T-helper 2 cell treated with Interferon-gamma antibody and Interleukin-4, amounts not matched to agents 5 μg/mL and 100 μg/mL, for 36 hours (primary cell): ENCODE measurements around the gene PIK3CB.
"Not testable (repeated sequence)": the region's sequence is repeated elsewhere in the genome, so short reads cannot be mapped to it uniquely, and the experiment has no call there.

Experiments used
- DNase-seq: peaks from one replicate; pipeline ENCODE4 v3.0.0; 2021; ENCODE audit warnings: low spot score
- H3K27ac Mint-ChIP-seq: one replicate; pipeline ENCODE4 v1.8.0; 2021; ENCODE audit warnings: mild to moderate bottlenecking, mixed read lengths
- H3K27me3 Mint-ChIP-seq: one replicate; pipeline ENCODE4 v1.8.0; 2021; ENCODE audit warnings: low read depth, mixed read lengths
- H3K36me3 Mint-ChIP-seq: one replicate; pipeline ENCODE4 v1.8.0; 2021; ENCODE audit warnings: low read depth, mixed read lengths
- H3K4me1 Mint-ChIP-seq: one replicate; pipeline ENCODE4 v1.8.0; 2021; ENCODE audit warnings: low read depth, mixed read lengths
- H3K4me3 Mint-ChIP-seq: one replicate; pipeline ENCODE4 v1.8.0; 2022; ENCODE audit warnings: mild to moderate bottlenecking, moderate library complexity, mixed read lengths
- H3K9me3 Mint-ChIP-seq: one replicate; pipeline ENCODE4 v1.8.0; 2021; ENCODE audit warnings: mixed read lengths

The PIK3CB gene

DNA sequence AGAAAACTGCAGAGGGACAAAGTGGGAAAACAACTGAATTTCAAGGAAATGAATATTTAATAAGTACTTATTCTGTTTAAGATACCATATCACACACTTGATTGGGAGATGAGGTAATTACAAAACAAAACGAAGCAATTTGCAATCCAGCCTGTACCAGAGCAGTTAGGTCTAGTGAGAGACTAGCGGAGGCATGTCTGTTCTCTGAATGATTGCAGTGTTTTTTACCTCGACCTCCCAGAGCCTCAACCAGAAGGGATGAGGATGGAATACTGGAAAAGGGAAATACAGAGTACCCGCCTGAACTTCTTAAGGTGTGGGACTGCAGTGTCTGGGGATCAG lies 59.5 kb downstream of the PIK3CB start:
- DNase-seq: no peak
- no peak overlapping the region for H3K4me3 Mint-ChIP-seq
- peaks cover 17% of the 10 kb centered on the region for H3K4me1 Mint-ChIP-seq
- no peaks in the 10 kb centered on the region for H3K27me3 Mint-ChIP-seq
- peaks cover 6% of the 10 kb centered on the region for H3K36me3 Mint-ChIP-seq
- H3K9me3 Mint-ChIP-seq: peaks cover 1% of the 10 kb centered on the region
- no peak overlapping the region for H3K27ac Mint-ChIP-seq

DNA sequence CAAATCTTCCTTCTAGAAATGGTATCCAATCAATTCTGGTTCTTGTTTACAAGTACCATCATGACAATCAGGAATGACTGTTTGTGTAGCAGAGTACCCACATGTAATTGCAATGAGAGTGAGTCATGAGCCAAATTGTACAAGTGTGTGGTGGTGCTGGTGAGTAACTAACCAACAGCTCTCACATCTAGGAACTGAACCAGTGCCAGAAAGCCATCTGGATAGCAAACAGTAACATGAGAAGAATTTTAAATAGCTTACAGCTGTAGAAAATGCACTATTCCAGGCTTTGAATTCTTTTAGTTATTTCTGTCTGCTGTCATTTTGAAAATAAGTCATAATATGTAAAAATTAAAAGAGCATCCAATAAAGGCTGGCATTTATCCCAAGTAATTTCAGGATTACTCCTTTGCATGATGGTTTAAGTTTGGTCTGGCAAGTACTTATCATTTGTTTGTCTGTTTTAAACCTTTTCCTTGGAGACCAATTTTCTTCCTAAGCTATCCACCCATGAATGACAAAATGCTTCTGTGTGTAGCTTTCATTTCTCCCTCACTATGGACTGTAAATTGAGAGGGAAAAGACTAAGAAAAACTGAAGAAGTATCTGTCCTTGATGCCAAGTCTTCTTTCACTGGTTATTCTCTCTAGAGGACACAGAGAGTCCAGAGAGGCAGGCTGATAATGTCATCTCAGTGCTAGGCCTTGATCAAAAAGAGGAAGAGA lies 60.0 kb downstream of the PIK3CB start:
- no peak overlapping the region for H3K4me3 Mint-ChIP-seq
- H3K27ac Mint-ChIP-seq: no peak overlapping the region
- H3K9me3 Mint-ChIP-seq: peaks cover 6% of the 10 kb centered on the region
- peaks cover 19% of the 10 kb centered on the region for H3K4me1 Mint-ChIP-seq
- peak; percentile 42 for DNase-seq
- H3K27me3 Mint-ChIP-seq: no peaks in the 10 kb centered on the region
- H3K36me3 Mint-ChIP-seq: peaks cover 11% of the 10 kb centered on the region

DNA sequence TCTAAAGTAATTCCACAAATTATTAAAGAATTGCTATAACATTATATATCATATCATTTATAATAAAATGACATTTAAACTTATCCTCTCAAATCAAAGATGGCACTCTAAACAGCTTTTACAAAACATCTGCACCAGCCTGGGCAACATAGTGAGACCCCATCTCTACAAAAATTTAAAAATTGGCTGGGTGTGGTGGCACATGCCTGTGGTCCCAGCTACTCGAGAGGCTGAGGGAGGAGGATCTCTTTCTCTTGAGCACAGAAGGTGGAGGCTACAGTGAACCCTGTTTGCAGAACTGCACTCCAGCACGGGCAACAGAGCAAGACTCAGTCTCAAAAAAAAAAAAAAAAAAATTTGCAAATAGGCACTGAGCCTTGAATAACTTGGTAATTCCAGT lies 63.1 kb downstream of the PIK3CB start:
- H3K4me1 Mint-ChIP-seq: peaks cover 9% of the 10 kb centered on the region
- no peak overlapping the region for H3K27ac Mint-ChIP-seq
- peaks cover 9% of the 10 kb centered on the region for H3K9me3 Mint-ChIP-seq
- no peaks in the 10 kb centered on the region for H3K27me3 Mint-ChIP-seq
- no peak for DNase-seq
- no peak overlapping the region for H3K4me3 Mint-ChIP-seq
- peaks cover 26% of the 10 kb centered on the region for H3K36me3 Mint-ChIP-seq

DNA sequence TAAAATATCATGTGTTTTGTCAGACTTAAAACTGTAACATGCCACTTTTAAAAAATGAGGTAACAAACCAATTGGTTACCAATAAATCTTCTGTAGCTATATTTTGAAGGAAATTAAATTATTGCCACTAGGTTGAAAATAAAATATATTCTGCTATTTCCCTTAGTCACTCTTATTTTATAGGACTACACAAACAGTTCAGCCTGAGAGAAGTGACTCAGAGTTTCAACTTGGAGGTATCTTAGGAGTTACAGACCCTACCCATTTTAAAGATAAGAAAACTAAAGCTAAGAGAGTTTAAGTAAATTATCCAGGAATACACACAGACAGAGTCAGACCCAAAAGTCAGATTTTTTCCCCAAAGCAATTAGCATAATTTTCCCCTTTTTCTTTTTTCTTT lies 65.1 kb downstream of the PIK3CB start:
- DNase-seq: no peak
- Mint-ChIP-seq H3K9me3 (peaks cover 13% of the 10 kb centered on the region), H3K4me1 (peaks cover 6% of the 10 kb centered on the region), H3K36me3 (peaks cover 28% of the 10 kb centered on the region), H3K27me3 (no peaks in the 10 kb centered on the region), H3K4me3 (no peak overlapping the region), H3K27ac (no peak overlapping the region)

DNA sequence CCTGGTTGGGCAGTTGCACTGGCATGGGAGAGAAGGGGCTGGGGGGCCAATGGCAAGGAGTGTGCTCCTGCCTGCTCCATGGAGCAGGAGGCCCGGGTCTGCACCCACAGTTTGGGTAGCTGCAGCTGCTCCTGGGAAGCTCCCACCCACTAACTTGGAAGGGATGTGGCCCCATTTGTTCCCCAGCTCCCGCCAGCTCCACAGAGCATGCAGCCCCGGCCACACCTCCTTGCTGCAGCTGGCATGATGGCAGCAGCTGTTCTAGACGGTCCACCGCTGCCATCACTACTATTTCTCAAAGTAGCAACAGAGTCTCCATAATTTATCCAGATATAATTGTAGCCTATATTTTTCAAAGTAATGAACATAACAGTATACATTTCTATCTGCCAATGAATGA lies 65.8 kb downstream of the PIK3CB start:
- H3K27me3 Mint-ChIP-seq: no peaks in the 10 kb centered on the region
- H3K4me1 Mint-ChIP-seq: peaks cover 3% of the 10 kb centered on the region
- H3K36me3 Mint-ChIP-seq: peaks cover 28% of the 10 kb centered on the region
- peaks cover 13% of the 10 kb centered on the region for H3K9me3 Mint-ChIP-seq
- no peak overlapping the region for H3K4me3 Mint-ChIP-seq
- H3K27ac Mint-ChIP-seq: no peak overlapping the region
- no peak for DNase-seq

DNA sequence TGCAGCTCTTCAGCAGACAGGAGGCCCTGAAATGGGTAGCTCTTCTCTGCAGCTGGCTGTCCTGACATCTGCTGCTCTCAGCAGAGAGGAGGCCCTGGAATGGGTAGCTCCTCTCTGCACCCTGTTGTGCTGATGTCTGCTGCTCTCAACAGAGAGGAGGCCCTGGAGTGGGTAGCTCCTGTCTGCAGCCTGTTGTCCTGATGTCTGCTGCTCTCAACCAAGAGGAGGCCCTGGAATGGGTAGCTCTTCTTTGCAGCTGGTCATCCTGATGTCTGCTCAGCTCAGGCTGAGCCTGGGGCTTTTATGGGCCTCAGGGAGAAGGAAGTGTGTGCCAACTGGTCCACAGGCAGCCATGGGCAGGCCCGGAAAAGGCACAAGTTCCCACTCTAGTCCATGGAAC lies 66.6 kb downstream of the PIK3CB start:
- Mint-ChIP-seq H3K27me3 (no peaks in the 10 kb centered on the region), H3K36me3 (peaks cover 26% of the 10 kb centered on the region), H3K4me1 (peaks cover 6% of the 10 kb centered on the region), H3K4me3 (no peak overlapping the region), H3K9me3 (peaks cover 13% of the 10 kb centered on the region), H3K27ac (no peak overlapping the region)
- no peak for DNase-seq

DNA sequence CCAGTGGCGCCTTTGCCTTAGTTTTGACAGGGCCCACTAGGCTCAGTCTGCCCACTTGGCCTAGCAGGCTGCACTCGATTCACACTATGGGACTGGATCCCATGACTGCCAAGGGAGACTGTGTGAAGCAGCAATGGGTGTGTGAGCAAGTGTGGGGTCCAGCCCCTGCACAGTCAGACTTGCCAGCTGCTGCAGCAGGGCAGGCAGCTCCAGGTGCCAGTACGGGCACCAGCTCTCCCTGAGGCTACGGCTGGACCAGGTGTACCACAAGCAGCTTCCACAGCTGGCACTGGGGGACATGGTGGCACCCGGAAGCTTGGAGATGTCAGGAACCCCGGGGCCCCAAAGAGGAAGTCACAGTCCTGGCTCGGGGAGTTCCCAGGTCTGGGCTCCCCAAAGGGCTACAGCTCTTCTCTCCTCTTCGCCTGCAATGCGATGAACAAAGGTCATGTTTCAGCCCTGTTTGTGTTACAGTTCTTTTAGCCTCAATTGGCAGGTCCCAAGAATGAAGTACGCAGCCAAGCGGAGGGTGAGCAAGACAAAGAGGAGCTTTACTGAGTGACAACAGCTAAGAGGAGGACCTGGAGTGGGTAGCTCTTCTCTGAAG lies 67.1 kb downstream of the PIK3CB start:
- no peak for DNase-seq
- Mint-ChIP-seq H3K27ac (no peak overlapping the region), H3K9me3 (peaks cover 13% of the 10 kb centered on the region), H3K36me3 (peaks cover 26% of the 10 kb centered on the region), H3K4me3 (no peak overlapping the region), H3K4me1 (peaks cover 6% of the 10 kb centered on the region), H3K27me3 (no peaks in the 10 kb centered on the region)

DNA sequence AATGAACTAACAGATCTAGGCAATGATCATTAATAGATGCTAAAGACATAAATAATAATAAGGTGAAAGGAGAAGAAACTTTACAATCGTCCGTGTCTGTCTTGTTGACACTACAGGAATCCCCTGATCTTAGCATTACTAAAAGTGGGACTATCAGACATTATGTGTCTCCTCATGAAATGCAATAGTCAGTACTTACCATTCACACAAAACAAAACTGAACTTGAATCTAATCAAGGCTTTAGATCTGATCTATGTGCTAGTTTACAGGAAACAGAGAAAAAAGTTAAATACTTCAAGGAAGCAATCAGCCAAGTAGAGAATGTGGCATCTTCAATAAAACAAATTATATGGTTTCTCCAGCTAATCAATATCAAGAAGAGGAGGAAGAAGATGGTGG lies 73.7 kb downstream of the PIK3CB start:
- H3K27me3 Mint-ChIP-seq: no peaks in the 10 kb centered on the region
- peaks cover 30% of the 10 kb centered on the region for H3K4me1 Mint-ChIP-seq
- no peak for DNase-seq
- peaks cover 3% of the 10 kb centered on the region for H3K9me3 Mint-ChIP-seq
- H3K27ac Mint-ChIP-seq: peak overlapping the region; percentile 85
- peak overlapping the region; percentile 36 for H3K4me3 Mint-ChIP-seq
- peaks cover 21% of the 10 kb centered on the region for H3K36me3 Mint-ChIP-seq

DNA sequence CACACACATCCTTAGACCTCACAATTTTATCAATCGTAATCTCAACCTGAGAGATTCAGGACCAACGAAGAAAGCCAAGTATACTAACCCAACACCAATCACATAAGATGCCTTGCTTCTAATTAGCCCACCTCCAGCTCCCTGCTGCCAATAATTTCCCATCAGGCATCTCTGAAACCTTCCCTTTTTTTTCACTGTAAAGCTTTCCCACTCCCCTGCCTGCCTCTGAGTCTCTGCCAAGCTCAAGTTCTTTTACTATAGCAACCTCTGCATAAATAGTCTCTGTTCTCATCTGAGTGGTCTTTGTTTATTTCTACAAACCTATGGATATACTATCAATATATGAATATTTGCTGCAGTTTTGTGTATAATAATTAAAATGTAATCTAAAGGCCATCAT lies 86.5 kb downstream of the PIK3CB start:
- H3K27ac Mint-ChIP-seq: no peak overlapping the region
- H3K9me3 Mint-ChIP-seq: no peaks in the 10 kb centered on the region
- peaks cover 6% of the 10 kb centered on the region for H3K36me3 Mint-ChIP-seq
- DNase-seq: no peak
- H3K4me1 Mint-ChIP-seq: peaks cover 5% of the 10 kb centered on the region
- no peaks in the 10 kb centered on the region for H3K27me3 Mint-ChIP-seq
- H3K4me3 Mint-ChIP-seq: no peak overlapping the region

DNA sequence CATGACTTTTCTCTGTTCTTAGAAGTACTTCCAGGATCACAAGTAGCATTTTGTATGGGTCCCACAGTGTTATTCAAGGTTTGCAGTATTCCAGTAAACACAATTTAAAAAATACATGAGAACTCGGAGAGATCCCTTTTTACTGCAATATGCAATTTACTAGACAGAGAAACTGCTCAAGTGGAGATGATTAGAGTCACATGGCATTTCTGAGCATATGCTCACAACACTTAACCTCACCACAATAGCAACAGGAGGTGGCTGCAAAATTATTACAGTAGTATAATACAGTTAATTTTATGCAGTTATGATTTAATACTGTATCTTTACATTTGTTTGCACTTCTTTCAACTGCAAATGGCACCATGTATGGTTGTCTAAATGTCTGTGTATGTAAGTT lies 87.5 kb downstream of the PIK3CB start:
- no peak overlapping the region for H3K4me3 Mint-ChIP-seq
- peaks cover 1% of the 10 kb centered on the region for H3K4me1 Mint-ChIP-seq
- no peaks in the 10 kb centered on the region for H3K27me3 Mint-ChIP-seq
- no peak for DNase-seq
- H3K9me3 Mint-ChIP-seq: no peaks in the 10 kb centered on the region
- peaks cover 6% of the 10 kb centered on the region for H3K36me3 Mint-ChIP-seq
- no peak overlapping the region for H3K27ac Mint-ChIP-seq

DNA sequence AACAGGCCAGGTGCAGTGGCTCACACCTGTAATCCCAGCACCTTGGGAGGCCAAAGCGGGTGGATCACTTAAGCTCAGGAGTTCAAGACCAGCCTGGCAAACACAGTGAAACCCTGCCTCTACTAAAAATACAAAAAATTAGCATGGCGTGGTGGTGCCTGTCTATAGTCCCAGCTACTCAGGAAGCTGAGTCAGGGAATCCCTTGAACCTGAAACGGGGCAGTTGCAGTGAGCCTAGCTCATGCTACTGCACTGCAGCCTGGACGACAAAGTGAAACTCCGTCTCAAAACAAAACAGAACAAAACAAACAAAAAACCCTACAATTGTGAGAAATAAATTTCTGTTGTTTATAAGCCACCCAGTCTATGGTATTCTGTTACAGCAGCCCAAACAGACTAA lies 94.7 kb downstream of the PIK3CB start:
- H3K4me3 Mint-ChIP-seq: no peak overlapping the region

DNA sequence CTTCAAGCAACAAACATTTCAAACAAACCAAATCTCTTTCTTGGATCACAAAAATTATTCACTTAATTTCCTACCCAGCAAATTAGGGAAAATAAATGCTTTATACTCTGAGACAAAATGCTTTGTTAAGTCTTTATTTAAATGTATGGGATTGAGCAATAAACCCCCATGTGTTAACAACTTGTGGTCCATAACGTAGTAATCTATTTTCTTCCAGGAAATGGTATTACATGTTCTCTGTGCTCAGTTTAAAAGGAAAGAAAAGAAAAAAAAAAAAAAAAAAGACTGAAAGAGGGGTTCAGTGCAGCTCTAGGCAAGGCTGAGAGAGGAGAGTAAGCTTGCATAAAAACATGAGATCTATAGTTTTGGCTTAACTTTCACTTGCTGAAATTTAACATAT lies 102.3 kb downstream of the PIK3CB start:
- Mint-ChIP-seq H3K27me3 (no peaks in the 10 kb centered on the region), H3K4me1 (no peaks in the 10 kb centered on the region), H3K36me3 (peaks cover 8% of the 10 kb centered on the region), H3K27ac (no peak overlapping the region), H3K9me3 (no peaks in the 10 kb centered on the region), H3K4me3 (no peak overlapping the region)
- DNase-seq: no peak

More for the DNA sequence above, 94.7 kb downstream of the PIK3CB start:
- no peaks in the 10 kb centered on the region for H3K9me3 Mint-ChIP-seq
- H3K27ac Mint-ChIP-seq: no peak overlapping the region
- H3K27me3 Mint-ChIP-seq: no peaks in the 10 kb centered on the region
- peaks cover 11% of the 10 kb centered on the region for H3K36me3 Mint-ChIP-seq
- peaks cover 4% of the 10 kb centered on the region for H3K4me1 Mint-ChIP-seq
- DNase-seq: no peak

DNA sequence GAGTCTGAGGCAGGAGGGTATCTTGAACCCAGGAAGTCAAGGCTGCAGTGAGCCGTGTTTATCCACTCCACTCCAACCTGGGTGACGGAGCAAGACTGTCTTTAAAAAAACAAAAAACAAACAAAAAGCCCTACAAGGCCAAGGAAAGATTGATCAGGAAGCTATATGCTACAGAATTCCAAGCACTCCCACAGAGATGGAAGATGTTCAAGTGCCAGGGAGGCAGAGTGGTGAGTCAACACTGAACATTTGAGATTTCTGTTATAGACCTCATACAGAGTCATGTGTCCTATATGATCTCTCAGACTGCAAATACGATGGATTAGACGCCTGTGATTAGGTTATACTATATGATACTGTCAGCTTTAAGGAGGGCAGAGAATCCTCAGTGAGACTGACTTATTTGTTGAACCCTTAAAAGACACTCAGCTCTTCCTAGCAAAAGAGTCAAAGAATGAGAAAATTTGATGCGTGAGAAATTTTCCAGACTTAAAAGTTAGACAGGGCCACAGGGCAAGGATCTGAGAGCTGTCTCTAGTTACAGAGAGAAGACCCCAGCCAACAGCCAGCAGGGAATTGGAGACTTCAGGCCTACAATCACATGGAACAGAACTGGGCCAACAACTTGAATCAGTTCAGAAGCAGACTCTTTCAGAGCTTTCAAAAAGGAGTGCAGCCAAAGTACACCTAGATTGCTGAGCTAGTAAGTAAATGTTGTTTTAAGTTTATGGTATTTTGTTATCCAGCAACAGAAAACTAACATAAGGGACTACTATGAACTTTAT lies 107.6 kb downstream of the PIK3CB start:
- Mint-ChIP-seq H3K27me3 (no peaks in the 10 kb centered on the region), H3K4me1 (peaks cover 9% of the 10 kb centered on the region), H3K4me3 (no peak overlapping the region), H3K9me3 (no peaks in the 10 kb centered on the region), H3K36me3 (peaks cover 4% of the 10 kb centered on the region), H3K27ac (no peak overlapping the region)
- no peak for DNase-seq

DNA sequence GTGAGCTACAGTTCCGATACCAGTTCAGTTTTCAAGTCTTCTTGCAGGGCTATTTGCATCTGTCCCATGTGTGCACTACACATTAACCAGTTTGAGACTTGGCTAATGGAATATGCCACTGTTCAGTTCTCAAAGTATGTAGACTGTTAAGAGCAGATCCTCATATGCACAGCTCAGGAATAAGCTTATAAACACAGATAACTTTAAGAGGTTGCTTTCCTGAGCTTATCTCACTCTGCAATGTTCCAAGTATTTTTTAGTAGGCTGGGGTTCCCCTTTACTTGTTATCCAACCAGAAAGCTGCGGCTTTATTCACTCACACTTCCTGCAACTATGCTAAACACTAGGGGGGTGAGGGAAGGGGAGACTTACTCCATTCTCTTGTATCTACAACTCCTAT lies 108.7 kb downstream of the PIK3CB start:
- not testable (repeated sequence) for H3K4me3 Mint-ChIP-seq, H3K9me3 Mint-ChIP-seq, H3K27me3 Mint-ChIP-seq, H3K36me3 Mint-ChIP-seq, DNase-seq, H3K27ac Mint-ChIP-seq
- H3K4me1 Mint-ChIP-seq: peaks cover 10% of the 10 kb centered on the region
